ENCODE results near the gene CAMKV.
"Not testable (repeated sequence)": the region's sequence is repeated elsewhere in the genome, so short reads cannot be mapped to it uniquely, and the experiment has no call there.

The CAMKV gene

DNA sequence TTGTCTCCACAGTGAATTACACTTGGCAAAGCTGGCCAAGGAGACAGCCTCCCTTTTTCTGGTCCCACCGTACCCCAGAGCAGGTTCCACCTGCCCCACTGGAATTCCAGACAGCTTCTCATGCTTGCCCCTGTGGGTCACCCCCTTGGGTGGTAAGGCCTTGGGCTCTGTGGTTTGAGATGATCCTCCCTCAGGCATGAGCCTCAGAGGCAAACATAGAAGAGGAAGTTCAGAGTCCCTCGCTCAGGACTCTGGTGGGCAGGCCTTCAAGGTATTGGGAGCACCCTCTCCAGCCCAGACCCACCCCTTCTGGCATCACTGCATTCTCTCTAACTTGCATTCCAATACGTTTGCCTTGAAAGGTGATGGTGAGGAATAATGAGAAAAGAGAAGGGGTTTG lies 38.4 kb downstream of the CAMKV start:
- TF ChIP-seq, protein P1, sequence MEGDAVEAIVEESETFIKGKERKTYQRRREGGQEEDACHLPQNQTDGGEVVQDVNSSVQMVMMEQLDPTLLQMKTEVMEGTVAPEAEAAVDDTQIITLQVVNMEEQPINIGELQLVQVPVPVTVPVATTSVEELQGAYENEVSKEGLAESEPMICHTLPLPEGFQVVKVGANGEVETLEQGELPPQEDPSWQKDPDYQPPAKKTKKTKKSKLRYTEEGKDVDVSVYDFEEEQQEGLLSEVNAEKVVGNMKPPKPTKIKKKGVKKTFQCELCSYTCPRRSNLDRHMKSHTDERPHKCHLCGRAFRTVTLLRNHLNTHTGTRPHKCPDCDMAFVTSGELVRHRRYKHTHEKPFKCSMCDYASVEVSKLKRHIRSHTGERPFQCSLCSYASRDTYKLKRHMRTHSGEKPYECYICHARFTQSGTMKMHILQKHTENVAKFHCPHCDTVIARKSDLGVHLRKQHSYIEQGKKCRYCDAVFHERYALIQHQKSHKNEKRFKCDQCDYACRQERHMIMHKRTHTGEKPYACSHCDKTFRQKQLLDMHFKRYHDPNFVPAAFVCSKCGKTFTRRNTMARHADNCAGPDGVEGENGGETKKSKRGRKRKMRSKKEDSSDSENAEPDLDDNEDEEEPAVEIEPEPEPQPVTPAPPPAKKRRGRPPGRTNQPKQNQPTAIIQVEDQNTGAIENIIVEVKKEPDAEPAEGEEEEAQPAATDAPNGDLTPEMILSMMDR (IDR thresholded peaks at IDR 0.05; ENCODE audit: low read depth, low read length): no peak
- no peak overlapping the region for H3K4me3 ChIP-seq (ENCODE audit: low read depth, low read length)

DNA sequence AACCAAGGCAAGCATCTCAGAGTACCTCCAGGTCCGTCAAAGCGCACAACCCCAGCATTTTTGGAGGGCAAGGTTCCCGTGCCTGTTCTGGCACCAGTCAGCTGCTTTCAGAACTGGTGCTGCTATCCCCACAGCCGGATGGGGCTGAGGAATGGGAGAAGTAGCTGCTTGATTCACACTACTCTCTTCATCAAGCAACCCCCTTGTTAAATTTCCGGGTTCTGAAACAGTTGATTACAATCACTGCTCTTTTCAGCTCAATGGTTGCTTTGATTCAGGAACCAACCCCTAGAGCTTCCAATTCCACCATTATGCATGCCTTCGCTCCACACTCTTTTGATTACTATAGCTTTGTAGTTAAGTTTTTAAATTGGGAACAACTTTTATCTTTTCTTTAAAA lies 43.7 kb downstream of the CAMKV start:
- H3K4me3 ChIP-seq (ENCODE audit: low read depth, low read length): no peak overlapping the region
- TF ChIP-seq, protein P1 (IDR thresholded peaks at IDR 0.05; ENCODE audit: low read depth, low read length): no peak

DNA sequence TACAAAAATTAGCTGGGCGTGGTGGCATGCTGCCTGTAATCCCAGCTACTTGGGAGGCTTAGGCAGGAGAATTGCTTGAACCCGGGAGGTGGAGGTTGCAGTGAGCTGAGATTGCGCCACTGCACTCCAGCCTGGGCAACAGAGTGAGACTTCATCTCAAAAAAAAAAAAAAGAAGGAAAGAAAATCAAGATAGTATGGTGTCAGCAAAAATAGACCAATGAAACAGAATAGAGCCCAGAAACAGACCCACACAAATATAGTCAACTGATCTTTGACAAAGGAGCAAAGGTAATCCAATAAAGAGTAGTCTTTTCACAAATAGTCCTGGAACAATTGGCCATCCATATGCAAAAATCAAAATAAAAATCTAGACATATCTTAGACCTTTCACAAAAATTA lies 46.6 kb downstream of the CAMKV start:
- H3K4me3 ChIP-seq (ENCODE audit: low read depth, low read length): not testable (repeated sequence)

DNA sequence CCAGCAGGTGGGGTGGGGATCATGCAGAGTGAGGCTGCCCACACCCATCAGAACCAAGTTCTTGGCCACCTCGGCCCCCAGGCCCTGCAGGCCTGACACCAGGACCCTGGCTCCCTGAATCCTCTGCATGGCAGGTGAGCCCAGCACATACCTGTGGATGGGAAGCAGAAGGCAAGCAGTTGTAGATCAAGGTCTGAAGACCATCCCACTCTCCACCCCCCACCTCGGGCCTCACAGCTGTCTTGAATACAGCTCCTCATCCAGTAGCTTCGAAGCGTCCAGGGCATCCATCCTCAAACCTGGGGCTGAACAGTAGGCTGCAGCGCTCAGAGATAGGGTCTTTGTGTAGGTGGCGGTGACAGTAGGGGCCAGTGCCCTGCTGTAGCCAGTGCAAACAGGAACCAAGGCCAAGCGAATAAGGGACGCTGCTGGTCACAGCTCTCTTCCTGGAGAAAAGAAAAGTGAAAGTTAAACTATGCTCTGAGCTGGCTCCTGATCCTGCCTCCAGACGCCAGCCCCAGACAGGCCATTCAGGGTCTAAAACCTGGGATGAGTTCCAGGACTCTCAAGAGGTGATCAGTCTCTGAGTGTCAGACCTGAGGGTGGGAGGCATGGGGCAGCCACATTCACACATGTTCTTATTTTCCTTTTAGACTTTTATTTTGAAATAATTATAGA lies 56.1 kb downstream of the CAMKV start, which contains the start of gene UBA7:
UBA7 (minus strand) TSS at position 457 of the 678 bp plus-strand sequence; CDS start at position 291, 166 bp downstream.
- TF ChIP-seq, protein P1 (IDR thresholded peaks at IDR 0.05; ENCODE audit: low read depth, low read length): no peak
- peak within 1 kb of the TSS; percentile 56 for H3K4me3 ChIP-seq (ENCODE audit: low read depth, low read length)

DNA sequence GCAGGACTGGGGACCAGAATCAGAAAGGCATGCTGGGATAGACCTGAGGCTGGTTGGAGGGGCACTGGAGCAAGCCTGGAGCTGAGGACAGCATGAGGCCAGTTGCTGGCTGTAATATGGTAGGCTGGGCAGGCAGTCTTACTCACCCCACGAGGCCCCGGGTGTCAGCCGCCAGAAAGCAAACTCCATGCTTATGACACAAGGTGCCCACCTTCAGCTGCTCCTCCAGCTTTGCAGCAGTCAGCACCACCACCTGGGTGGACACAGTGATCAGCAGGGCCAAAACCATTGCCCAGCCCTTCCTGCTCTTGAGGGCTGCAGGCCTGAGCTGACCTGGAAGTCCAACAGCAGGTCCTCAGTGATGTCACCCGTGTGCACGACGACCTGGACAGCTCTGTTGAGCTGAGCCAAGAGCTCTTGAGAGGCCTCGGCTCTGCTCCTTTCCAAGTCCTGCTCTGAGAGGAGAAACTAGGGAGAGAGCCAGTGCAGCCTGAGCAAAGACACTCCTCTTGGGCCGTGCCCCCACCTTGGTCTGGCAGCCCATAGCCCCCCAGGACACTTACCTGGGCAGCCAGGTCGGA lies 56.7 kb downstream of the CAMKV start:
- peak overlapping the region; percentile 56 for H3K4me3 ChIP-seq (ENCODE audit: low read depth, low read length)
- TF ChIP-seq, protein P1 (IDR thresholded peaks at IDR 0.05; ENCODE audit: low read depth, low read length): no peak
